Keratinocyte (primary cell): Measurements from ENCODE around the gene OR1F1. TPM values are rescaled to one million over a fixed set of nuclear protein-coding genes. Genes with fewer than 3 reads are reported as not detected.

Experiments
- DNase-seq: peaks from one replicate; pipeline ENCODE4 v3.0.0-alpha.2; 2011; ENCODE audit warnings: low read depth, missing footprints, low spot score
- FAIRE-seq: peaks from 2 replicates; lab custom pipeline; 2011; peaks lifted over from hg19 to GRCh38; lab: Jason Lieb, UNC
- H2AFZ ChIP-seq: 2 replicates; pipeline ENCODE4 v1.6.0; 2012; ENCODE audit warnings: low read length, control low read depth, inconsistent platforms; ENCODE audit not compliant: control insufficient read depth
- H3K27ac ChIP-seq: 2 replicates; pipeline ENCODE4 v1.5.1; 2011; ENCODE audit warnings: low read length; ENCODE audit not compliant: control insufficient read depth, insufficient read depth
- H3K27me3 ChIP-seq: 3 replicates; pipeline ENCODE4 v1.6.0; 2011; ENCODE audit warnings: low read length; ENCODE audit not compliant: control insufficient read depth, insufficient read depth; ENCODE audit errors: extremely low read depth
- H3K36me3 ChIP-seq, 2 experiments: 2 replicates in 1 of 2; 3 replicates in 1 of 2; pipeline ENCODE4 v1.5.1; 2011; ENCODE audit warnings: low read length in 2 of 2, mild to moderate bottlenecking in 1 of 2; ENCODE audit not compliant: control insufficient read depth in 2 of 2, insufficient read depth in 2 of 2; ENCODE audit errors: extremely low read depth in 1 of 2
- H3K4me1 ChIP-seq: 3 replicates; pipeline ENCODE4 v1.5.1; 2011; ENCODE audit warnings: low read length; ENCODE audit not compliant: control insufficient read depth, insufficient read depth; ENCODE audit errors: extremely low read depth
- H3K4me2 ChIP-seq: 3 replicates; pipeline ENCODE4 v1.6.0; 2011; ENCODE audit warnings: low read depth, low read length; ENCODE audit not compliant: control insufficient read depth, insufficient read depth; ENCODE audit errors: extremely low read depth
- H3K4me3 ChIP-seq, 3 experiments: fragments of 200-600 bp in 1 of 3; sonication (generic) in 1 of 3; 2 replicates in 2 of 3; 3 replicates in 1 of 3; pipeline ENCODE4 v1.5.1; 2011 to 2016; ENCODE audit warnings: low read length in 3 of 3, mild to moderate bottlenecking in 3 of 3, control low read depth in 2 of 3, inconsistent platforms in 1 of 3, low read depth in 1 of 3, mixed read lengths in 1 of 3, mixed run types in 1 of 3, moderate library complexity in 1 of 3; ENCODE audit not compliant: control insufficient read depth in 2 of 3, insufficient read depth in 2 of 3; ENCODE audit errors: extremely low read depth in 1 of 3
- H3K79me2 ChIP-seq: 2 replicates; pipeline ENCODE4 v1.6.0; 2012; ENCODE audit warnings: low read length; ENCODE audit not compliant: control insufficient read depth, insufficient read depth
- H3K9ac ChIP-seq: 3 replicates; pipeline ENCODE4 v1.6.0; 2011; ENCODE audit warnings: low read length; ENCODE audit not compliant: control insufficient read depth, insufficient read depth; ENCODE audit errors: extremely low read depth
- H3K9me1 ChIP-seq: 3 replicates; pipeline ENCODE4 v1.6.0; 2011; ENCODE audit warnings: low read length; ENCODE audit not compliant: control insufficient read depth, insufficient read depth; ENCODE audit errors: extremely low read depth
- H3K9me3 ChIP-seq: 2 replicates; pipeline ENCODE4 v1.5.1; 2012; ENCODE audit warnings: low read depth, low read length; ENCODE audit not compliant: control insufficient read depth
- H4K20me1 ChIP-seq: 3 replicates; pipeline ENCODE4 v1.6.0; 2011; ENCODE audit warnings: low read length; ENCODE audit not compliant: control insufficient read depth, insufficient read depth; ENCODE audit errors: extremely low read depth
- CTCF ChIP-seq, 3 experiments: IDR thresholded peaks in 1 of 3; conservative IDR thresholded peaks in 1 of 3; optimal IDR thresholded peaks in 1 of 3; 2 replicates in 2 of 3; 3 replicates in 1 of 3; pipeline versions ENCODE3 to v1.5.1; 2011; ENCODE audit warnings: low read length in 3 of 3, mild to moderate bottlenecking in 3 of 3, moderate library complexity in 2 of 3, control low read depth in 1 of 3, inconsistent platforms in 1 of 3; ENCODE audit not compliant: insufficient read depth in 2 of 3; ENCODE audit errors: extremely low read depth in 1 of 3
- EZH2 ChIP-seq: IDR thresholded peaks from one replicate; pipeline ENCODE4 v1.6.1; 2012; ENCODE audit warnings: inconsistent platforms, mild to moderate bottlenecking, low read length, moderate library complexity
- dilution Hi-C: fragments of 300-500 bp; cut with MboI; formaldehyde crosslinking; loops from one replicate; pipeline ENCODE4 v1.7.0; 2020; ENCODE audit warnings: low sequenced_read_pairs; ENCODE audit not compliant: extremely low pct_ligation_motif_present
- polyA plus RNA-seq, 5 experiments: library from polyadenylated mRNA; depleted of rRNA in 3 of 5; stranded (reverse) in 3 of 5; stranded (forward) in 1 of 5; unstranded in 1 of 5; fragments of >200 nt; gene quantifications; 1 replicate in 1 of 5; 2 replicates in 3 of 5; 3 replicates in 1 of 5; pipeline versions ENCODE4 v1.2.1 to v1.2.3, GENCODE V29; 2011 to 2012; ENCODE audit warnings: missing spikeins in 2 of 5, low read depth in 1 of 5, low replicate concordance in 1 of 5

OR1F1 gene
- polyA plus RNA-seq, 1 donor (not counting 4 experiments of a cell fraction or from before 2014, with no cell fraction given) = 0.51 TPM

GRCh38 chr16:3175157-3176093, 12.6 kb upstream of the OR1F1 start:
- peaks cover 23% of the 10 kb centered on the region for H3K4me1 ChIP-seq
- H3K79me2 ChIP-seq = no peaks in the 10 kb centered on the region
- no peak for TF ChIP-seq EZH2
- TF ChIP-seq CTCF (optimal IDR thresholded peaks at IDR 0.05 in 1 of 3, IDR thresholded peaks at IDR 0.05 in 1 of 3, conservative IDR thresholded peaks at IDR 0.05 in 1 of 3; ENCODE audit: extremely low read depth in 1 of 3, insufficient read depth in 2 of 3, low read length in 3 of 3) = no peak
- H3K27me3 ChIP-seq = no peaks in the 10 kb centered on the region
- H3K36me3 ChIP-seq = no peaks in the 10 kb centered on the region
- peak overlapping the region; percentile 36 for H3K27ac ChIP-seq
- dilution Hi-C loops = no loop called here
- peak overlapping the region; percentile 83 for H3K4me2 ChIP-seq
- H4K20me1 ChIP-seq = no peaks in the 10 kb centered on the region
- H2AFZ ChIP-seq = peak overlapping the region; percentile 70
- H3K9ac ChIP-seq = peak overlapping the region; percentile 64
- H3K9me3 ChIP-seq = no peaks in the 10 kb centered on the region
- peaks cover 2% of the 10 kb centered on the region for H3K9me1 ChIP-seq
- H3K4me3 ChIP-seq = peak overlapping the region; percentile 45 to 76 (median 70)
- DNase-seq = no peak
- no peak for FAIRE-seq

- DNase-seq = no peak
- H3K9me3 ChIP-seq = no peaks in the 10 kb centered on the region
- H3K36me3 ChIP-seq = no peaks in the 10 kb centered on the region
- H3K27me3 ChIP-seq = no peaks in the 10 kb centered on the region
- peaks cover 18% of the 10 kb centered on the region for H3K4me1 ChIP-seq
- H3K4me3 ChIP-seq = no peak overlapping the region
- no peak overlapping the region for H2AFZ ChIP-seq
- H3K27ac ChIP-seq = no peak overlapping the region
- FAIRE-seq = no peak
- no peak overlapping the region for H3K4me2 ChIP-seq
- H3K79me2 ChIP-seq = no peaks in the 10 kb centered on the region
- dilution Hi-C loops = no loop called here
- no peaks in the 10 kb centered on the region for H4K20me1 ChIP-seq
- H3K9me1 ChIP-seq = peaks cover 2% of the 10 kb centered on the region
- H3K9ac ChIP-seq = no peak overlapping the region
- TF ChIP-seq EZH2 (no peak), CTCF (optimal IDR thresholded peaks at IDR 0.05 in 1 of 3, IDR thresholded peaks at IDR 0.05 in 1 of 3, conservative IDR thresholded peaks at IDR 0.05 in 1 of 3; ENCODE audit: extremely low read depth in 1 of 3, insufficient read depth in 2 of 3, low read length in 3 of 3) (no peak)
These were observed 8.4 kb upstream of the OR1F1 start for GRCh38 chr16:3179651-3180050.
